BJ (cell line): ENCODE measurements around the gene SERP1. TPM values are rescaled to one million over a fixed set of nuclear protein-coding genes. Genes with fewer than 3 reads are reported as not detected.

Source experiments
- CTCF ChIA-PET: fragments of 350-600 bp; formaldehyde crosslinking; extraction: SDS; loops from one replicate; lab custom pipeline; 2021; ENCODE audit warnings: antibody characterized with exemption, inconsistent platforms; lab: Yijun Ruan, JAX
- POLR2A ChIA-PET: fragments of 300-600 bp; sonication (Branson Sonifier 250); formaldehyde crosslinking; extraction: SDS; loops from one replicate; lab custom pipeline; 2021; ENCODE audit warnings: antibody characterized with exemption; lab: Charles Lee
- DNase-seq: peaks from one replicate; pipeline ENCODE4 v3.0.0-alpha.2; 2011; ENCODE audit warnings: low read depth
- H3K27me3 ChIP-seq: 2 replicates; pipeline ENCODE4 v1.6.0; 2011; ENCODE audit warnings: low read length; ENCODE audit not compliant: control insufficient read depth, insufficient read depth
- H3K36me3 ChIP-seq: 2 replicates; pipeline ENCODE4 v1.5.1; 2011; ENCODE audit warnings: low read length; ENCODE audit not compliant: control insufficient read depth, insufficient read depth
- H3K4me3 ChIP-seq: 2 replicates; pipeline ENCODE4 v1.5.1; 2011; ENCODE audit warnings: low read depth, mild to moderate bottlenecking, control low read depth, low read length
- CTCF ChIP-seq: IDR thresholded peaks from 2 replicates; pipeline ENCODE4 v1.5.1; 2011; ENCODE audit warnings: low read depth, mild to moderate bottlenecking, control low read depth, inconsistent platforms, low read length, moderate library complexity; ENCODE audit not compliant: insufficient read depth
- polyA plus RNA-seq: library from polyadenylated mRNA; depleted of rRNA; stranded (reverse); fragments of >200 nt; gene quantifications from 2 replicates; pipeline ENCODE4 v1.2.3, GENCODE V29; 2011

The SERP1 gene
- polyA plus RNA-seq, 1 experiment = 86.5 TPM

DNA sequence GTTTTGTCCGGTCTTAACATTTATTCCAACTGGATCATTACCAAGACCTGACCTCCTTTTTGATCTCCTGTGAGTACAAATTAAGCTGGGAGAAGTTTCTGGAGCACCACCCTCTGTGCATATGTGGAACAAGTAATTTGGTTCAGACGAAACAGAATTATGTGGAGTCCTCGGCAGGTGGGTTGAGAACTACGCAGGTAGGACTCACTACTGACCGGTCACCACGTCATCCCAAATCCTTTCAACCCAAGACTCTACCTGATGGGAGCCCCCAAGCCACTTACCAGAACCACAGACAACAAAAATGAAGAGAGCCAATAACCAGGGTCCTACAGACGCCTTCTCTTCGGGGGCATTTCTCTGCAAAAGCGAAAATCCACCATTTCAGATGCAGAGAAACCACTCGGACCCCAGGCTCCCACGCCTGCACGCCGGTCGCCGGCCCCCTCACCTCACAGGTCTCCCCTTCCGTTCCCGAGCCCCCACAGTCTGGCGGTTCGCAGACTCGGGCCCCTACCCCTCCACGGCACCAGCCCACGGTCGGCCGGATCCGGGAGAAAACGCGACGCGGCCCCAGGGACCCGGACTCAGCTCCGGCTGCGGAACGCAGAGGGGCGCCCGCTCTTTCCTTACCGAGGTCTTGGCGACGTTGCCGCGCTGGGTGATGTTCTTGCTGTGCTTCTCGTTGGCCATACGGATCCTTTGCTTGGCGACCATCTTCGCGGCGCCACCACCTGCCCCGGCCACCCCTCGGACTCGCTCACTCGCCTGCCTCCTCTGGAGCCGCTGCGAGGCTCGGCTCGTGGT, 674 bp downstream of the SERP1 start:
- peaks cover 3% of the 10 kb centered on the region for H3K36me3 ChIP-seq
- CTCF ChIA-PET = interaction anchor here (0.6 to 1.5 kb wide), 4 partner anchors 18 to 665 kb away, joined by 3 to 4 read pairs (median 3); no protein-coding TSS in a partner anchor
- no peaks in the 10 kb centered on the region for H3K27me3 ChIP-seq
- H3K4me3 ChIP-seq = peak overlapping the region; percentile 86
- POLR2A ChIA-PET = interaction anchor here (0.6 kb wide), 2 partner anchors 91 to 812 kb away, joined by 3 read pairs; no protein-coding TSS in a partner anchor
- no peak for DNase-seq
- TF ChIP-seq CTCF = 0 out of 2 replicates have a peak, but pooled peaks have one; percentile 2

GRCh38 chr3:150544726-150545125, 1.6 kb downstream of the SERP1 start:
- no peak for DNase-seq
- Histone ChIP-seq H3K27me3 (no peaks in the 10 kb centered on the region), H3K36me3 (peaks cover 3% of the 10 kb centered on the region), H3K4me3 (peak overlapping the region; percentile 86)
- POLR2A ChIA-PET = no interaction called here
- TF ChIP-seq CTCF = no peak
- CTCF ChIA-PET = interaction anchor here (0.6 to 1.0 kb wide), 4 partner anchors 48 to 665 kb away, joined by 3 to 4 read pairs (median 3); no protein-coding TSS in a partner anchor

- ChIA-PET POLR2A (no interaction called here), CTCF (interaction anchor here (1.0 kb wide), 1 partner anchor 47 kb away, joined by 4 read pairs; no protein-coding TSS in a partner anchor)
- H3K27me3 ChIP-seq = no peaks in the 10 kb centered on the region
- H3K36me3 ChIP-seq = peaks cover 3% of the 10 kb centered on the region
- peak; percentile 49 for DNase-seq
- TF ChIP-seq CTCF = no peak
- H3K4me3 ChIP-seq = peak overlapping the region; percentile 86; the same call in 1 of the 2 replicates
These were observed 2.3 kb downstream of the SERP1 start for GRCh38 chr3:150544041-150544440.

GRCh38 chr3:150543531-150543930, 2.8 kb downstream of the SERP1 start:
- no peak for TF ChIP-seq CTCF
- POLR2A ChIA-PET = no interaction called here
- no peak overlapping the region for H3K4me3 ChIP-seq
- no peak for DNase-seq
- CTCF ChIA-PET = no interaction called here
- H3K27me3 ChIP-seq = no peaks in the 10 kb centered on the region
- peaks cover 3% of the 10 kb centered on the region for H3K36me3 ChIP-seq

GRCh38 chr3:150543128-150543527, 3.2 kb downstream of the SERP1 start:
- Histone ChIP-seq H3K27me3 (no peaks in the 10 kb centered on the region), H3K36me3 (peaks cover 3% of the 10 kb centered on the region), H3K4me3 (no peak overlapping the region)
- TF ChIP-seq CTCF = no peak
- DNase-seq = no peak
- POLR2A ChIA-PET = no interaction called here
- CTCF ChIA-PET = no interaction called here
